Measurements from ENCODE around the gene PBX4.

PBX4 gene

DNA sequence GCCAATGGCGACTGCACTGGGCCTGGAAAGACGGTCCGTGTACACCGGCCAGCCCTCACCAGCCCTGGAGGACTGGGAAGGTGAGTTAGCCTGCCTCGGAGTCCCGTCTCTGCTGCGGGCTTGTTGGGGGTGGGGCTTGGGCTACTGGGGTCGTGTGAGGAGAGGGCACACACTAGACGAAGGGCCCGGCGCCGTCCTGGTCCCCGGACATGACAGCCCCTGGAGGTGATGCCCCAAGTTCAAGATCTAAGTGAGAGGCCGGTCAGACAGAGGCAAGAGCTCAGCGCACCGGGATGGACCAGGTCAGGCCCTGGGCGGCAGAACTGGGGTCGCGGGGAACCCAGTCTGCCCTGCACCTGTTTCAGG lies 78.8 kb downstream of the PBX4 start:
- H3K4me3 ChIP-seq (ENCODE audit: low read depth, low read length) = no peak overlapping the region
- no peak for DNase-seq (ENCODE audit: low read depth)
- TF ChIP-seq CTCF (IDR thresholded peaks at IDR 0.05; ENCODE audit: insufficient read depth, low read depth, low read length, missing control alignments) = no peak

GRCh38 chr19:19538785-19539166 lies 79.7 kb downstream of the PBX4 start:
- H3K4me3 ChIP-seq (ENCODE audit: low read depth, low read length) = no peak overlapping the region
- no peak for TF ChIP-seq CTCF (IDR thresholded peaks at IDR 0.05; ENCODE audit: insufficient read depth, low read depth, low read length, missing control alignments)
- DNase-seq (ENCODE audit: low read depth) = no peak

DNA sequence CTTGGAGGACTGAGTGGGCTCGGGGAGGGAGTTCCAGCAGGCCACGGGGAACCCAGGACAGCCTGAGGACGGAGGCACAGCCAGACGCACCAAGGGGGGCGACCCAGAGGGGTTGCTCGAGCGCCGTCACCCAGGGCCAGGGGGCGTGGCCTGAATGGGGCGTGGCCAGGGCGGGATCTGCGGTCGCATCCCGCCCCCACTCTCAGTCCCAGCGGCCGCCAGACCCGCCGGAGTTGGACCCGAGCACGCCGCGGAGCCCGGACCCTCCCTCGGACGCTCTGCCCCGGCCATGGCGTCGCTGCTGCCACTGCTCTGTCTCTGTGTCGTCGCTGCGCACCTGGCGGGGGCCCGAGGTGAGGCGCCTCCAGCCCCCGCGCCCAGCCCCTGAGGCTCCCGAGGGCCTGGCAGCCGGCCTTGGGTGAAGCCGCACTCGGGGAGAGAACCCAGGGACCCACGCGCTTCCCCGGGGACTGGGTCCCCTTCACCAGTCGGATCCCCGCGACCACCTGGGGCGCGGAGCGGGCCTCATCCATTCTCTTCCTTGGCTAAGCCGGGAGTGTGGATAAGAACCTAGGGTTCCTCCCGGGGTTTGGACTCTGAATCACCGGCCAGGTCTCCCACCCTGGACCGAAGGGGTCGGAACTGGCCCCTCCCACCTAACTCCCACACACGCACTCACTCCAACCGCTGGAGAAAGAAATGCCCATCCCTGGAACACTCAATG lies 80.3 kb downstream of the PBX4 start, which contains the start of gene CILP2:
CILP2 (plus strand) TSS at position 205 of the 724 bp plus-strand sequence; CDS start at position 290, 85 bp downstream.
- no peak for TF ChIP-seq CTCF (IDR thresholded peaks at IDR 0.05; ENCODE audit: insufficient read depth, low read depth, low read length, missing control alignments)
- no peak for DNase-seq (ENCODE audit: low read depth)
- no peak within 1 kb of the TSS for H3K4me3 ChIP-seq (ENCODE audit: low read depth, low read length)

GRCh38 chr19:19537075-19538048 lies 81.1 kb downstream of the PBX4 start:
- TF ChIP-seq CTCF (IDR thresholded peaks at IDR 0.05; ENCODE audit: insufficient read depth, low read depth, low read length, missing control alignments) = no peak
- H3K4me3 ChIP-seq (ENCODE audit: low read depth, low read length) = no peak overlapping the region
- no peak for DNase-seq (ENCODE audit: low read depth)

- no peak for TF ChIP-seq CTCF (IDR thresholded peaks at IDR 0.05; ENCODE audit: insufficient read depth, low read depth, low read length, missing control alignments)
- DNase-seq (ENCODE audit: low read depth) = no peak
- no peak overlapping the region for H3K4me3 ChIP-seq (ENCODE audit: low read depth, low read length)
Observed at GRCh38 chr19:19535311-19536191, 82.9 kb downstream of the PBX4 start.

GRCh38 chr19:19534556-19535265 lies 83.8 kb downstream of the PBX4 start:
- DNase-seq (ENCODE audit: low read depth) = no peak
- TF ChIP-seq CTCF (IDR thresholded peaks at IDR 0.05; ENCODE audit: insufficient read depth, low read depth, low read length, missing control alignments) = no peak
- no peak overlapping the region for H3K4me3 ChIP-seq (ENCODE audit: low read depth, low read length)
